Keratinocyte (primary cell): ENCODE measurements around the gene EFTUD2.

ENCODE experiments used
- EZH2 ChIP-seq: IDR thresholded peaks from one replicate; pipeline ENCODE4 v1.6.1; 2012; ENCODE audit warnings: inconsistent platforms, mild to moderate bottlenecking, low read length, moderate library complexity
- TF ChIP-seq, protein P1 (sequence below), 3 experiments: IDR thresholded peaks in 1 of 3; conservative IDR thresholded peaks in 1 of 3; optimal IDR thresholded peaks in 1 of 3; 2 replicates in 2 of 3; 3 replicates in 1 of 3; pipeline versions ENCODE3 to v1.5.1; 2011; ENCODE audit warnings: low read length in 3 of 3, mild to moderate bottlenecking in 3 of 3, moderate library complexity in 2 of 3, control low read depth in 1 of 3, inconsistent platforms in 1 of 3; ENCODE audit not compliant: insufficient read depth in 2 of 3; ENCODE audit errors: extremely low read depth in 1 of 3

DNA sequence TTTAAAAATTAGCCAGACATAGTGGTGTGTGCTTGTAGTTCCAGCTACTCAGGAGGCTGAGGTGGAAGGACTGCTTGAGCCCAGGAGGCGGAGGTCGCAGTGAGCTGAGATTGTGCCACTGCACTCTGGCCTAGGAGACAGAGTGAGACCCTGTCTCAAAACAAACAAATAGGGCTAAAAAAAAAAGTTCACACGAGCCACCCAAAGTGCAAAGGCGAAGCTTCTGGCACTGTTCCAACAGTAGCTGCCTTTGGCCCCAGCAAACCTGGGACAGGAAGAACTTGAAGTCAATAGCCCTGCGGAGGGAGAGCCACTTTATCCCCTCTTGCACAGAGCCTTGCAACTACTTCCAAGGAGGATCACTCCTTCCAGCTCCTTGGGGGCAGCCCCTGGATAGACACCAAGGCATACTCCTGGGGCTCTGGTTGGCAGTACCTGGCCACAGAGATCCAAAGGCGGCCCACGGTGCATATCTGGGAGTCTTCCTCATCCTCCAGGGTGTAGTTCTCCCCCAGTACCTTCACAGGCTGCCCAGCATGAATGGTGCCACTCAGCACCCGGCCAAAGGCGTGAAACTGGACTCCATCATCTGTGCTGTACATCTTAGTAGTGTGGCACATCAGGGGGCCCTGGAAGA is 36.8 kb downstream of the EFTUD2 start:
- TF ChIP-seq, protein P1, sequence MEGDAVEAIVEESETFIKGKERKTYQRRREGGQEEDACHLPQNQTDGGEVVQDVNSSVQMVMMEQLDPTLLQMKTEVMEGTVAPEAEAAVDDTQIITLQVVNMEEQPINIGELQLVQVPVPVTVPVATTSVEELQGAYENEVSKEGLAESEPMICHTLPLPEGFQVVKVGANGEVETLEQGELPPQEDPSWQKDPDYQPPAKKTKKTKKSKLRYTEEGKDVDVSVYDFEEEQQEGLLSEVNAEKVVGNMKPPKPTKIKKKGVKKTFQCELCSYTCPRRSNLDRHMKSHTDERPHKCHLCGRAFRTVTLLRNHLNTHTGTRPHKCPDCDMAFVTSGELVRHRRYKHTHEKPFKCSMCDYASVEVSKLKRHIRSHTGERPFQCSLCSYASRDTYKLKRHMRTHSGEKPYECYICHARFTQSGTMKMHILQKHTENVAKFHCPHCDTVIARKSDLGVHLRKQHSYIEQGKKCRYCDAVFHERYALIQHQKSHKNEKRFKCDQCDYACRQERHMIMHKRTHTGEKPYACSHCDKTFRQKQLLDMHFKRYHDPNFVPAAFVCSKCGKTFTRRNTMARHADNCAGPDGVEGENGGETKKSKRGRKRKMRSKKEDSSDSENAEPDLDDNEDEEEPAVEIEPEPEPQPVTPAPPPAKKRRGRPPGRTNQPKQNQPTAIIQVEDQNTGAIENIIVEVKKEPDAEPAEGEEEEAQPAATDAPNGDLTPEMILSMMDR (optimal IDR thresholded peaks at IDR 0.05 in 1 of 3, IDR thresholded peaks at IDR 0.05 in 1 of 3, conservative IDR thresholded peaks at IDR 0.05 in 1 of 3; ENCODE audit: extremely low read depth in 1 of 3, insufficient read depth in 2 of 3, low read length in 3 of 3), result no peak
- no peak for TF ChIP-seq EZH2
